Measurements from ENCODE around the gene PCDHGA10. TPM values are rescaled to one million over a fixed set of nuclear protein-coding genes. Genes with fewer than 3 reads are reported as not detected.
A peak's percentile ranks its signal among the peaks of the same experiment; 100 is the strongest.

The PCDHGA10 gene
- total RNA-seq, 1 donor = 23.2 TPM

- Histone ChIP-seq H2AFZ (ENCODE audit: low read length) (peak overlapping the region; percentile 80), H3K4me3 (ENCODE audit: insufficient read depth, low read length) (peak overlapping the region; percentile 79), H3K27ac (ENCODE audit: low read depth, low read length) (peak overlapping the region; percentile 36), H3K27me3 (ENCODE audit: insufficient read depth, low read length) (no peaks in the 10 kb centered on the region), H3K4me2 (ENCODE audit: insufficient read depth, low read length) (peak overlapping the region; percentile 83), H3K79me2 (ENCODE audit: insufficient read depth, low read length) (peaks cover 12% of the 10 kb centered on the region), H4K20me1 (ENCODE audit: insufficient read depth, low read length) (no peaks in the 10 kb centered on the region), H3K4me1 (ENCODE audit: insufficient read depth, low read length) (peaks cover 8% of the 10 kb centered on the region), H3K36me3 (ENCODE audit: insufficient read depth, low read length) (no peaks in the 10 kb centered on the region), H3K9me3 (ENCODE audit: low read depth, low read length) (peaks cover 15% of the 10 kb centered on the region)
- DNase-seq (ENCODE audit: insufficient read length, low spot score, missing footprints) = no peak
- no peak for TF ChIP-seq CTCF (IDR thresholded peaks at IDR 0.05; ENCODE audit: extremely low read depth, low read depth, low read length)
Observed at GRCh38 chr5:141421489-141421855, 8.7 kb downstream of the PCDHGA10 start.

DNA sequence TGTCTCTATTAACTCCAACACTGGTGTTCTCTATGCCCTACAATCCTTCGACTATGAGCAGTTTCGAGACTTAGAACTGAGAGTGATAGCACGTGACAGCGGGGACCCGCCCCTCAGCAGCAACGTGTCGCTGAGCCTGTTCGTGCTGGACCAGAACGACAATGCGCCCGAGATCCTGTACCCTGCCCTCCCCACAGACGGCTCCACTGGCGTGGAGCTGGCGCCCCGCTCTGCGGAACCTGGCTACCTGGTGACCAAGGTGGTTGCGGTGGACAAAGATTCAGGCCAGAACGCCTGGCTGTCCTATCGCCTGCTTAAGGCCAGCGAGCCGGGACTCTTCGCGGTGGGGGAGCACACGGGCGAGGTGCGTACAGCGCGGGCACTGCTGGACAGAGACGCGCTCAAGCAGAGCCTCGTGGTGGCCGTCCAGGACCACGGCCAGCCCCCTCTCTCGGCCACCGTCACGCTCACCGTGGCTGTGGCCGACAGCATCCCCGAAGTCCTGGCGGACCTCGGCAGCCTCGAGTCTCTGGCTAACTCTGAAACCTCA is 10.0 kb downstream of the PCDHGA10 start:
- H3K27me3 ChIP-seq (ENCODE audit: insufficient read depth, low read length) = no peaks in the 10 kb centered on the region

DNA sequence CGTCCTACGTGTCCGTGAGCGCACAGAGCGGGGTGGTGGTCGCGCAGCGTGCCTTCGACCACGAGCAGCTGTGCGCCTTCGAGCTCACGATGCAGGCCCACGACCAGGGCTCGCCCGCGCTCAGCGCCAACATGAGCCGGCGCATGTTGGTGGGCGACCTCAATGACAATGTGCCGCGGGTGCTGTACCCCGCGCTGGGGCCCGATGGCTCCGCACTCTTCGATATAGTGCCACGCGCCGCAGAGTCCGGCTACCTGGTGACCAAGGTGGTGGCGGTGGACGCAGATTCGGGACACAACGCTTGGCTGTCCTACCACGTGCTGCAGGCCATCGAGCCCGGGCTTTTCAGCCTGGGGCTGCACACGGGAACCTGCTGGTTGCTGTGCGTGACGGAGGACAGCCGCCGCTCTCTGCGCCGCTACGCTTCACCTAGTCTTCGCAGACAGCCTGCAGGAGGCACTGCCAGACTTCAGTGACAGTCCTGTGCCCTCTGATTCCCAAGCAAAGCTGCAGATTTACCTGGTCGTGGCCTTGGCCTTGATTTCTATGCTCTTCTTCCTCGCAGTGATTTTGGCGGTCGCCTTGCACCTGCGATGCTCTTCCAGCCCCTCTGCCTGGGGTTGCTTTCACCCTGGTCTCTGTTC is 15.1 kb downstream of the PCDHGA10 start:
- Histone ChIP-seq H3K4me1 (ENCODE audit: insufficient read depth, low read length) (no peaks in the 10 kb centered on the region), H3K4me2 (ENCODE audit: insufficient read depth, low read length) (no peak overlapping the region), H4K20me1 (ENCODE audit: insufficient read depth, low read length) (no peaks in the 10 kb centered on the region), H3K4me3 (ENCODE audit: insufficient read depth, low read length) (no peak overlapping the region), H3K79me2 (ENCODE audit: insufficient read depth, low read length) (peaks cover 30% of the 10 kb centered on the region), H3K27ac (ENCODE audit: low read depth, low read length) (no peak overlapping the region), H2AFZ (ENCODE audit: low read length) (no peak overlapping the region), H3K27me3 (ENCODE audit: insufficient read depth, low read length) (no peaks in the 10 kb centered on the region), H3K9me3 (ENCODE audit: low read depth, low read length) (peaks cover 2% of the 10 kb centered on the region), H3K36me3 (ENCODE audit: insufficient read depth, low read length) (peaks cover 3% of the 10 kb centered on the region)
- TF ChIP-seq CTCF (IDR thresholded peaks at IDR 0.05; ENCODE audit: extremely low read depth, low read depth, low read length) = no peak
- no peak for DNase-seq (ENCODE audit: insufficient read length, low spot score, missing footprints)

More for the DNA sequence above, 10.0 kb downstream of the PCDHGA10 start:
- no peak overlapping the region for H2AFZ ChIP-seq (ENCODE audit: low read length)
- DNase-seq (ENCODE audit: insufficient read length, low spot score, missing footprints) = no peak
- H3K9me3 ChIP-seq (ENCODE audit: low read depth, low read length) = peaks cover 16% of the 10 kb centered on the region
- TF ChIP-seq CTCF (IDR thresholded peaks at IDR 0.05; ENCODE audit: extremely low read depth, low read depth, low read length) = no peak
- H4K20me1 ChIP-seq (ENCODE audit: insufficient read depth, low read length) = no peaks in the 10 kb centered on the region
- peaks cover 8% of the 10 kb centered on the region for H3K4me1 ChIP-seq (ENCODE audit: insufficient read depth, low read length)
- H3K4me3 ChIP-seq (ENCODE audit: insufficient read depth, low read length) = peak overlapping the region; percentile 31
- no peak overlapping the region for H3K27ac ChIP-seq (ENCODE audit: low read depth, low read length)
- H3K79me2 ChIP-seq (ENCODE audit: insufficient read depth, low read length) = peaks cover 23% of the 10 kb centered on the region
- H3K36me3 ChIP-seq (ENCODE audit: insufficient read depth, low read length) = peaks cover 3% of the 10 kb centered on the region
- peak overlapping the region; percentile 40 for H3K4me2 ChIP-seq (ENCODE audit: insufficient read depth, low read length)

- peak within 1 kb of the TSS; percentile 65 for H3K4me3 ChIP-seq (ENCODE audit: insufficient read depth, low read length)
- peak within 1 kb of the TSS; percentile 59 for H2AFZ ChIP-seq (ENCODE audit: low read length)
- no peaks in the 10 kb centered on the region for H3K27me3 ChIP-seq (ENCODE audit: insufficient read depth, low read length)
- peaks cover 3% of the 10 kb centered on the region for H3K36me3 ChIP-seq (ENCODE audit: insufficient read depth, low read length)
- peaks cover 38% of the 10 kb centered on the region for H3K79me2 ChIP-seq (ENCODE audit: insufficient read depth, low read length)
- DNase-seq (ENCODE audit: insufficient read length, low spot score, missing footprints) = peak; percentile 98
- no peaks in the 10 kb centered on the region for H4K20me1 ChIP-seq (ENCODE audit: insufficient read depth, low read length)
- peak; percentile 94 for TF ChIP-seq CTCF (IDR thresholded peaks at IDR 0.05; ENCODE audit: extremely low read depth, low read depth, low read length)
- peaks cover 2% of the 10 kb centered on the region for H3K9me3 ChIP-seq (ENCODE audit: low read depth, low read length)
- peak within 1 kb of the TSS; percentile 46 for H3K27ac ChIP-seq (ENCODE audit: low read depth, low read length)
- H3K4me2 ChIP-seq (ENCODE audit: insufficient read depth, low read length) = peak within 1 kb of the TSS; percentile 75
- peaks cover 4% of the 10 kb centered on the region for H3K4me1 ChIP-seq (ENCODE audit: insufficient read depth, low read length)
Observed at GRCh38 chr5:141430332-141431113, 17.7 kb downstream of the PCDHGA10 start, which contains the start of gene PCDHGA12. Gene PCDHGA12, plus strand, starts transcription at chr5:141430507. Its CDS starts 253 bp downstream, at chr5:141430760.
